ENCODE measurements around the gene MED28. TPM values are rescaled to one million over a fixed set of nuclear protein-coding genes. Genes with fewer than 3 reads are reported as not detected.
"Not testable (repeated sequence)": the region's sequence is repeated elsewhere in the genome, so short reads cannot be mapped to it uniquely, and the experiment has no call there.

Gene MED28, protein sequence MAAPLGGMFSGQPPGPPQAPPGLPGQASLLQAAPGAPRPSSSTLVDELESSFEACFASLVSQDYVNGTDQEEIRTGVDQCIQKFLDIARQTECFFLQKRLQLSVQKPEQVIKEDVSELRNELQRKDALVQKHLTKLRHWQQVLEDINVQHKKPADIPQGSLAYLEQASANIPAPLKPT
- total RNA-seq (ENCODE audit: low replicate concordance): 10.0 and 11.4 TPM in 2 replicates

- peak; percentile 97 for DNase-seq (ENCODE audit: low read depth)
- peak; percentile 2 for TF ChIP-seq CTCF (IDR thresholded peaks at IDR 0.05; ENCODE audit: insufficient read depth, low read length)
- H3K4me3 ChIP-seq (ENCODE audit: low read depth, low read length): peak within 1 kb of the TSS; percentile 98
Observed at GRCh38 chr4:17614416-17615299, at the start of gene MED28. TSS of gene MED28 (plus strand) at chr4:17614641. CDS start at chr4:17614655, 14 bp downstream.

- DNase-seq (ENCODE audit: low read depth): no peak
- TF ChIP-seq CTCF (IDR thresholded peaks at IDR 0.05; ENCODE audit: insufficient read depth, low read length): no peak
- no peak overlapping the region for H3K4me3 ChIP-seq (ENCODE audit: low read depth, low read length)
Observed at GRCh38 chr4:17565846-17566245, 48.6 kb upstream of the MED28 start.

DNA sequence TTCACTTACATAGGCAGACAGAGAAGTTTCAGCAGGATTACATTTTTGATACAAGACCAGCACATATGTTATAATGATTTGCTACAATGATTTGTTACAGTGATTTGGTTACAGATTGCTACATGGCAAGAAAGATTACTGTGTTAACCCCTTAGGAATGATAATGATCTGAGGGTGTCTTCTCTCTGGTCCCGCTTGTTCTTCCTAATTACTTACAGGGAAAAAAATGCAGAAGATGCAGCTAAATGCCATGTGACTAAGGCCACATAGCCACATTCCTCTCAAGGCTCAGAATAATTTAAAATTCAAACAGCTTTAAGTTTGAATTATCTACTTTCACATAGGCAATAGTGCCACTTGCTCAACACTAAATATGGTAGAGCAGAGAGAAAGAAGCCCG lies 47.2 kb upstream of the MED28 start:
- TF ChIP-seq CTCF (IDR thresholded peaks at IDR 0.05; ENCODE audit: insufficient read depth, low read length): no peak
- no peak overlapping the region for H3K4me3 ChIP-seq (ENCODE audit: low read depth, low read length)
- no peak for DNase-seq (ENCODE audit: low read depth)

GRCh38 chr4:17574206-17574605 lies 40.2 kb upstream of the MED28 start:
- no peak overlapping the region for H3K4me3 ChIP-seq (ENCODE audit: low read depth, low read length)
- no peak for DNase-seq (ENCODE audit: low read depth)
- no peak for TF ChIP-seq CTCF (IDR thresholded peaks at IDR 0.05; ENCODE audit: insufficient read depth, low read length)

DNA sequence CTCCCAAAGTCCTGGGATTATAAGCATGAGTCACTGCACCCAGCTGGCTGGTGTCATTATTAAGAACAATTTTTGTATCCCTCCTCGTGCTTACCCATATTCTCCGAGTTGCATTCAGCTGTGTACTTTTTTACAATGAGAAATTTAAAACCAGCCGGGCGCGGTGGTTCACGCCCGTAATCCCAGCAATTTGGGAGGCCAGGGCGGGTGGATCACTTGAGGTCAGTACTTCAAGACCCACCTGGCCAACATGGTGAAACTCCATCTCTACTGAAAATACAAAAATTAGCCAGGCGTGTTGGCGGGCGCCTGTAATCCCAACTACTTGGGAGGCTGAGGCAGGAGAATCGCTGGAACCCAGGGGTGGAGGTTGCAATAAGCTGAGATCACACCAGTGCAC lies 39.3 kb upstream of the MED28 start:
- H3K4me3 ChIP-seq (ENCODE audit: low read depth, low read length); DNase-seq (ENCODE audit: low read depth): not testable (repeated sequence)

DNA sequence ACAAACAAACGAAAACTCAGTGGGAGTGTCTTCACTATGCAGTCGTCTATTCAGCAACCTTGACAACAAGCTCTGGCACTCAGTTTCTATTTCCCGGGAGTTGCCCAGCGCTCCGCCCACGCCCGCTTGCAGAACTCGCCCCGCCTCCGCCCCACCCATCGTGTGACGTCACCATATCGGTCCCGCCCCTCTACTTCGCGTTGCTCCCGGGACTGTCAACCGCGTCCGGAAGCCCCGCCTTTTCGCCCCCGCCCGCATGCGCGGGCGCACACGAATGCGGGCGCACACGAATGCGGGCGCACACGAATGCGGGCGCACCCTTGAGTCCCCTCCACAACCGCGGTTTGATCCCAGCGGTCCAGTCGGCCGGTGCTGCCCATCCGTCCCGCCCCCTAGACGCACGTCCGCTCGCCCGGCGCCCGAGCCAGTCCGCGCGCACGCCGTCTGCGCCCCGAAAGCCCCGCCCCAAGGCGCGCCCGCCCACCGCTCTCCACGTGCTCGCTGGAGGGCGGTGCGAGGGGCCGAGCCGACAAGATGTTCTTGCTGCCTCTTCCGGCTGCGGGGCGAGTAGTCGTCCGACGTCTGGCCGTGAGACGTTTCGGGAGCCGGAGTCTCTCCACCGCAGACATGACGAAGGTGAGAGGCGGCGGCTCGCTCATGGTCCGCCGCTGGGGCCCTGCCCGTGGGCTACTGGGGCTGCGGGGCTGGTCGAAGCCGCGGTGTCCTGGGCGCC lies 37.3 kb upstream of the MED28 start, which contains the start of gene LAP3:
TSS of gene LAP3 (plus strand) at position 267 of the 733 bp plus-strand sequence. CDS start at position 535, 268 bp downstream.
- H3K4me3 ChIP-seq (ENCODE audit: low read depth, low read length): peak within 1 kb of the TSS; percentile 85
- TF ChIP-seq CTCF (IDR thresholded peaks at IDR 0.05; ENCODE audit: insufficient read depth, low read length): no peak
- DNase-seq (ENCODE audit: low read depth): peak; percentile 96

Data from fibroblast of the aortic adventitia (primary cell).